NCI-H510A (cell line): Measurements from ENCODE around the gene CPNE5.
"Not testable (repeated sequence)": the region's sequence is repeated elsewhere in the genome, so short reads cannot be mapped to it uniquely, and the experiment has no call there.

Experiments used
- DNase-seq: peaks from one replicate; lab custom pipeline; 2025; lab: John Stamatoyannopoulos, UW

Gene CPNE5

GRCh38 chr6:36815962-36816735, 23.1 kb downstream of the CPNE5 start:
- DNase-seq, result no peak

GRCh38 chr6:36814249-36814648, 25.0 kb downstream of the CPNE5 start:
- no peak for DNase-seq

- no peak for DNase-seq
These were observed 25.7 kb downstream of the CPNE5 start for GRCh38 chr6:36813526-36813925.

GRCh38 chr6:36813047-36813446, 26.2 kb downstream of the CPNE5 start:
- not testable (repeated sequence) for DNase-seq

GRCh38 chr6:36809941-36810803, 29.1 kb downstream of the CPNE5 start:
- DNase-seq, result no peak

GRCh38 chr6:36809156-36809555, 30.1 kb downstream of the CPNE5 start:
- DNase-seq, result no peak

- DNase-seq, result no peak
These were observed 30.6 kb downstream of the CPNE5 start for GRCh38 chr6:36808634-36809033.

GRCh38 chr6:36807750-36808149, 31.5 kb downstream of the CPNE5 start:
- no peak for DNase-seq

GRCh38 chr6:36807143-36807542, 32.1 kb downstream of the CPNE5 start:
- no peak for DNase-seq

GRCh38 chr6:36805917-36806316, 33.3 kb downstream of the CPNE5 start:
- no peak for DNase-seq

- DNase-seq, result no peak
These were observed 34.0 kb downstream of the CPNE5 start for GRCh38 chr6:36805096-36805797.

GRCh38 chr6:36804563-36804962, 34.7 kb downstream of the CPNE5 start:
- no peak for DNase-seq

- DNase-seq, result no peak
These were observed 35.3 kb downstream of the CPNE5 start for GRCh38 chr6:36803908-36804307.

GRCh38 chr6:36803482-36803881, 35.8 kb downstream of the CPNE5 start:
- DNase-seq, result no peak

GRCh38 chr6:36800223-36801076, 38.8 kb downstream of the CPNE5 start:
- no peak for DNase-seq

GRCh38 chr6:36798852-36799251, 40.4 kb downstream of the CPNE5 start:
- no peak for DNase-seq

GRCh38 chr6:36797653-36798052, 41.6 kb downstream of the CPNE5 start:
- no peak for DNase-seq

- no peak for DNase-seq
These were observed 42.2 kb downstream of the CPNE5 start for GRCh38 chr6:36797055-36797454.

GRCh38 chr6:36794713-36795065, 44.6 kb downstream of the CPNE5 start:
- DNase-seq, result no peak

- no peak for DNase-seq
These were observed 45.1 kb downstream of the CPNE5 start for GRCh38 chr6:36793913-36794712.
